MM.1S (cell line): ENCODE results near the gene LSAMP.

Experiments
- DNase-seq: peaks from one replicate; pipeline ENCODE4 v3.0.0-alpha.2; 2015
- H2AFZ ChIP-seq: fragments of 300-600 bp; sonication (generic); 2 replicates; pipeline ENCODE4 v1.6.0; 2016; ENCODE audit warnings: antibody characterized with exemption, low read length
- H3F3A ChIP-seq: fragments of 300-600 bp; sonication (generic); 2 replicates; pipeline ENCODE4 v1.6.1; 2016; ENCODE audit warnings: mild to moderate bottlenecking, antibody characterized with exemption, low read length, moderate library complexity, mixed read lengths; ENCODE audit not compliant: insufficient read depth
- H3K27ac ChIP-seq: fragments of 300-600 bp; sonication (generic); 2 replicates; pipeline ENCODE4 v1.5.1; 2016; ENCODE audit warnings: mild to moderate bottlenecking, low read length
- H3K27me3 ChIP-seq: fragments of 300-600 bp; sonication (generic); replicated peaks from 2 replicates; pipeline ENCODE4 v1.6.0; 2016; ENCODE audit warnings: low read length; ENCODE audit not compliant: insufficient read depth
- H3K36me3 ChIP-seq: fragments of 300-600 bp; sonication (generic); replicated peaks from 2 replicates; pipeline ENCODE4 v1.6.1; 2016; ENCODE audit warnings: mild to moderate bottlenecking, low read length, mixed read lengths; ENCODE audit not compliant: insufficient read depth
- H3K4me1 ChIP-seq: fragments of 300-600 bp; sonication (generic); 2 replicates; pipeline ENCODE4 v1.6.1; 2016; ENCODE audit warnings: low read length, mixed read lengths
- H3K4me2 ChIP-seq: fragments of 300-600 bp; sonication (generic); 2 replicates; pipeline ENCODE4 v1.6.0; 2016; ENCODE audit warnings: low read depth, low read length
- H3K4me3 ChIP-seq: fragments of 300-600 bp; sonication (generic); 2 replicates; pipeline ENCODE4 v1.5.1; 2016; ENCODE audit warnings: low read length, mixed read lengths
- H3K79me2 ChIP-seq: fragments of 300-600 bp; sonication (generic); 2 replicates; pipeline ENCODE4 v1.6.1; 2016; ENCODE audit warnings: mixed run types, low read length, mixed read lengths
- H3K9ac ChIP-seq: fragments of 300-600 bp; sonication (generic); 2 replicates; pipeline ENCODE4 v1.6.1; 2016; ENCODE audit warnings: low read length, mixed read lengths
- H3K9me2 ChIP-seq: fragments of 300-600 bp; sonication (generic); replicated peaks from 2 replicates; pipeline ENCODE4 v1.6.1; 2016; ENCODE audit warnings: mild to moderate bottlenecking, low read length, mixed read lengths; ENCODE audit not compliant: insufficient read depth
- H3K9me3 ChIP-seq: fragments of 300-600 bp; sonication (generic); replicated peaks from 2 replicates; pipeline ENCODE4 v1.6.1; 2016; ENCODE audit warnings: mild to moderate bottlenecking, low read length, mixed read lengths; ENCODE audit not compliant: insufficient read depth
- H4K20me1 ChIP-seq: fragments of 300-600 bp; sonication (generic); 2 replicates; pipeline ENCODE4 v1.6.1; 2016; ENCODE audit warnings: mild to moderate bottlenecking, low read length, moderate library complexity, mixed read lengths; ENCODE audit not compliant: insufficient read depth
- EZH2 ChIP-seq: fragments of 300-600 bp; sonication (generic); optimal IDR thresholded peaks from 2 replicates; pipeline ENCODE3; 2017; ENCODE audit warnings: low read depth, mild to moderate bottlenecking, antibody characterized with exemption, low read length, mixed read lengths
- EZH2phosphoT487 ChIP-seq: fragments of 300-600 bp; sonication (generic); IDR thresholded peaks from 2 replicates; pipeline ENCODE4 v1.6.1; 2018; ENCODE audit warnings: antibody characterized with exemption, low read length
- TF ChIP-seq, protein P1 (sequence below): fragments of 300-600 bp; sonication (generic); IDR thresholded peaks from 2 replicates; pipeline ENCODE4 v1.5.1; 2016; ENCODE audit warnings: antibody characterized with exemption, low read length, mixed read lengths

Gene LSAMP

DNA sequence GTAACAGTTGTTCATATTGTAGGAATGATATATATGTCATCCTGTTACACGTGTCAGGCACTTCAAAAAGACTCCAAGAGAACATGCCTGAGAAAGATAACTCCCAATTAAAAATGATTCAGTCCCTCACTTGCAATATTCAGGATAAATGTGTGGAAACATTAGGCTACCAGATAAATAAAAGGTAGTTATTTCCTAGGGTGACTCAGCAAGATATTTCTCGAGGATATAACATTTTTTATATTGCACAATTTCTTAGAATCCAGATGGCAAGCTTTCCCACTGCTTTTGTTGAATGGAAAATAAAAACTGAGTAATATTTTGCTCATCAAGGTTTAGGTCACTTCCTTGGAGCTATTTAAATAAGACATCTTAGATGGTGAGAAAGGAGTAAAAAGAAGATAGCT is 640.6 kb downstream of the LSAMP start:
- Histone ChIP-seq H3F3A (no peaks in the 10 kb centered on the region), H3K4me1 (no peaks in the 10 kb centered on the region), H4K20me1 (no peaks in the 10 kb centered on the region), H3K9me2 (no peaks in the 10 kb centered on the region), H3K9ac (no peak overlapping the region), H3K27me3 (no peaks in the 10 kb centered on the region), H2AFZ (no peak overlapping the region), H3K79me2 (no peaks in the 10 kb centered on the region), H3K4me2 (no peak overlapping the region), H3K4me3 (no peak overlapping the region), H3K36me3 (no peaks in the 10 kb centered on the region), H3K9me3 (no peaks in the 10 kb centered on the region), H3K27ac (no peak overlapping the region)
- DNase-seq, result no peak
- TF ChIP-seq, protein P1, sequence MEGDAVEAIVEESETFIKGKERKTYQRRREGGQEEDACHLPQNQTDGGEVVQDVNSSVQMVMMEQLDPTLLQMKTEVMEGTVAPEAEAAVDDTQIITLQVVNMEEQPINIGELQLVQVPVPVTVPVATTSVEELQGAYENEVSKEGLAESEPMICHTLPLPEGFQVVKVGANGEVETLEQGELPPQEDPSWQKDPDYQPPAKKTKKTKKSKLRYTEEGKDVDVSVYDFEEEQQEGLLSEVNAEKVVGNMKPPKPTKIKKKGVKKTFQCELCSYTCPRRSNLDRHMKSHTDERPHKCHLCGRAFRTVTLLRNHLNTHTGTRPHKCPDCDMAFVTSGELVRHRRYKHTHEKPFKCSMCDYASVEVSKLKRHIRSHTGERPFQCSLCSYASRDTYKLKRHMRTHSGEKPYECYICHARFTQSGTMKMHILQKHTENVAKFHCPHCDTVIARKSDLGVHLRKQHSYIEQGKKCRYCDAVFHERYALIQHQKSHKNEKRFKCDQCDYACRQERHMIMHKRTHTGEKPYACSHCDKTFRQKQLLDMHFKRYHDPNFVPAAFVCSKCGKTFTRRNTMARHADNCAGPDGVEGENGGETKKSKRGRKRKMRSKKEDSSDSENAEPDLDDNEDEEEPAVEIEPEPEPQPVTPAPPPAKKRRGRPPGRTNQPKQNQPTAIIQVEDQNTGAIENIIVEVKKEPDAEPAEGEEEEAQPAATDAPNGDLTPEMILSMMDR, result no peak
- TF ChIP-seq EZH2phosphoT487 (no peak), EZH2 (no peak)

DNA sequence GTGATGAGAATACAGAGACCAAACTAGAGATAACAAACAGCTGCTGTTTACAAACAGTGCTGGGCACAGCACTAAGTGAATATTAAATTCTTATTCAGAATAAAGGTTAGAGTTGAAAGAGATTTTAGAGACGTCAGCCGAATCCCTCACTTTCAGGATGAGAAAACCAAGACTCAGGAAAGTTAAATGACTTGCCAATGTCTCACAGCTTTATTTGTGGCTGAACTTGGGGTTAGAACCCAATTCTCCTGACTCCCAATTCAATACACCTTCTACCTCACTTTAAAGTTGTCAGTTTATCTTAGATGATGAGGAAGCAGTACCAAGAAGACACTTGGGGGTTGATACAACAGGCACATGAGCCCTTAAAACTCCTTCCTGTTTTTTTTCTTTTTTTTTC is 641.1 kb downstream of the LSAMP start:
- H3K9ac ChIP-seq, result no peak overlapping the region
- no peaks in the 10 kb centered on the region for H3K9me2 ChIP-seq
- H3K79me2 ChIP-seq, result no peaks in the 10 kb centered on the region
- TF ChIP-seq, protein P1, result no peak
- no peak for TF ChIP-seq EZH2phosphoT487
- no peaks in the 10 kb centered on the region for H3K27me3 ChIP-seq
- no peak overlapping the region for H3K4me2 ChIP-seq
- H4K20me1 ChIP-seq, result no peaks in the 10 kb centered on the region
- H3K4me3 ChIP-seq, result no peak overlapping the region
- H3K4me1 ChIP-seq, result no peaks in the 10 kb centered on the region
- no peaks in the 10 kb centered on the region for H3F3A ChIP-seq
- H3K9me3 ChIP-seq, result no peaks in the 10 kb centered on the region
- no peak overlapping the region for H2AFZ ChIP-seq
- H3K27ac ChIP-seq, result no peak overlapping the region
- H3K36me3 ChIP-seq, result no peaks in the 10 kb centered on the region
- no peak for DNase-seq

DNA sequence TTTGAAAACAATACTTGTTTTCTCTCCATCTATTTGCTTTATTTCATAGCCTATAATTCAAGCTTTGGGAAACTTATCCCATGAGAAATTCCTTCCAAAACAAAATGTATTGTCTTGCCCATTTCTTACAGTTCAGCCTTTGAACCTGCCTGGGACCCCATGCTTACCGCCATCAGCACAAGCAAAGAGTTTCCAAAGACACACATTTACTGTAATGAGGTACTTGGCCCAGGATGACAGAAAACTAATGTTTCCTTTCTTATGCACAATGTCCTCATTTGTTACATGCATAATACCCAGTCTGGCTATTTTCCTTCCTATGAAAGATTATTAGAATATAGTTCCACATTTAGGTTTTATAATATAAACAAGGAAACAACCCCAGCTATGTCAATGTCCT is 641.6 kb downstream of the LSAMP start:
- Histone ChIP-seq H3K27me3 (no peaks in the 10 kb centered on the region), H3K79me2 (no peaks in the 10 kb centered on the region), H3K4me2 (no peak overlapping the region), H2AFZ (no peak overlapping the region), H3K4me3 (no peak overlapping the region), H3K9ac (no peak overlapping the region), H3K9me3 (no peaks in the 10 kb centered on the region), H3K27ac (no peak overlapping the region), H3F3A (no peaks in the 10 kb centered on the region), H3K9me2 (no peaks in the 10 kb centered on the region), H3K36me3 (no peaks in the 10 kb centered on the region), H4K20me1 (no peaks in the 10 kb centered on the region), H3K4me1 (no peaks in the 10 kb centered on the region)
- DNase-seq, result no peak
- TF ChIP-seq, protein P1, result no peak
- TF ChIP-seq EZH2, result no peak
- no peak for TF ChIP-seq EZH2phosphoT487
